ENCODE measurements around the gene AHNAK.

- TF ChIP-seq CTCF (conservative IDR thresholded peaks at IDR 0.05; ENCODE audit: low read depth, low read length) (no peak), EZH2 (IDR thresholded peaks at IDR 0.05; ENCODE audit: borderline replicate concordance, low read depth, low read length, poor library complexity, severe bottlenecking) (no peak)
These were observed 62.3 kb downstream of the AHNAK start for GRCh38 chr11:62484352-62484751.

Measured in A673 (cell line).